HK-2 (cell line): Measurements from ENCODE around the gene NR2F6.
"Not testable (repeated sequence)": the region's sequence is repeated elsewhere in the genome, so short reads cannot be mapped to it uniquely, and the experiment has no call there.

Source experiments
- DNase-seq: peaks from one replicate; pipeline ENCODE4 v3.0.0-alpha.2; 2018; ENCODE audit not compliant: unreplicated experiment

The NR2F6 gene

GRCh38 chr19:17211547-17212446 is 33.9 kb downstream of the NR2F6 start:
- no peak for DNase-seq

GRCh38 chr19:17210296-17210695 is 35.4 kb downstream of the NR2F6 start:
- DNase-seq = no peak

DNA sequence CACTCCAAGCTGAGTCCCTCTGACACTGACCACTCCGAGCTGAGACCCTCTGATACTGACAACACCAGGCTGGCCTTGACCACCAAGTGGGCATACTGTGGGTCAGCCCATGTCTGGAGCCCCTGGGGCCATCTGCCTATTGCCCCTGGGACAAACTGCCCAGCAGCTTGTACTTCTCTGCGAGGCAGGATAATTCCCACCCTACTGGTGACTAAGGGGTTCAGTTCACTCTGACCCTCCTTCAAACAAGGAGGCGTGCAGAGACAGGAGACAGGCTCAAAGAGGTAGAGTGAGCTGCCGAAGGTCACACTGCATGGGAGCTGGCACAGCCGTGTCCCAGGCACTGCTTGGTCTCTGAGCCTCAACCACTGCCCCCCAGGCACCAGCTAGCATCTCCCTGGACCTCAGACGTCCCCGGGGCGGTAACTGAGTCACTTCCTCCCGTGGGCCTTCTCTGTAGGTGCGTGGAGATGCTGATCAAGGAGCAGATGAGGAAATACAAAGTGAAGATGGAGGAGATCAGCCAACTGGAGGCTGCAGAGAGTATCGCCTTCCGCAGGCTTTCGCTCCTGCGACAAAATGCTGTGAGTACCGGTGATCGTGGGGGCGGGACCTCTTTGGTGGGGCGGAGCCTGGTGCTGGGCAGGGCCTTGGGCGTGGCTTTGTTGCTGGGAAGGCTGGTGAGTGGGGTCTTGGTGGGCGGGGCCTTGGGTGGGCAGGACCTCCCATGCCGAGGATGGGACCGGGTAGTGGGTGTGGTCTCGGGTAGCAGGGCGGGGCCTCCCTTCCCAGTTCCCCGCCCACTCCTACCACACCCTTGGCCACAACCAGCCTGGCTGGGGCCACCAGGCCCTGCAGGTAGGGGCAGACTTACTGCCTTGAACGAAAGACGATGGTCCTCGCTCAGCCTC is 36.3 kb downstream of the NR2F6 start:
- DNase-seq = peak; percentile 24

- no peak for DNase-seq
These were observed 38.8 kb downstream of the NR2F6 start for GRCh38 chr19:17206736-17207581.

DNA sequence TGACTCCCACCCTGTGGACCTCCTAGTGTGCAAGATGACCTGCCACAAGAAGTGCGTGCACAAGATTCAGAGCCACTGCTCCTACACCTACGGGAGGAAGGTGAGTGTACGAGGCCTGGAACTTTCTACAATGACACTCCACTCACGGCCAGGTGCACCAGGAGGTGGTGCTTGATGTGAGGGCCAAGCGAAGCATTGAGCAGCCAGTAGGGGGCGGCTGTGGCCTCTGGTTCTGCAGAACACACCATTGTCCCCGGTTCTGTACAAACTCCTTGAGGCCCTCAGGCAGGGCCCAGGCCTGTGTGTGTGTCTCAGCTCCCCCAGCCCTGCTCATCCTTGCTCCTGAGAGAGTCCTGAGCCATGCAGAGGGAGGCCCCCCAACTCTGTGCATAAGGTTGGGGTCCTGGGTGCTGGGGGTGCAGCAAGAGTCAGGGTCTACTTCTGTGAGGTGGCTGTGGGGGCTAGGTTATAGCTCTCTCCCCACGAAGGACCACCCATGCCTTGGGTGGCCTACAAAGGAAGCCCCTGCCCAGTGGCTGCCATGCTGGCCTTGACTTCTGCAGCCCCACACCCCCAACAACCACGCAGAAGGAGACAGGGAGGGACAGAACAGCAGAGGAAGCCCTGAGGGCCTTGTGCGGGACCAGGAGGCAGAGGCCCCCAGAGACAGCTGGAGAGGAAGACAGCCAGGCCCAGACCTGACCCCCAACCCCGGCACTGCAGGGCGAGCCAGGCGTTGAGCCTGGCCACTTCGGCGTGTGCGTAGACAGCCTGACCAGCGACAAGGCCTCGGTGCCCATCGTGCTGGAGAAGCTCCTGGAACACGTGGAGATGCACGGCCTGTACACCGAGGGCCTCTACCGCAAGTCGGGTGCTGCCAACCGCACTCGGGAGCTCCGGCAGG is 40.2 kb downstream of the NR2F6 start:
- peak; percentile 49 for DNase-seq

DNA sequence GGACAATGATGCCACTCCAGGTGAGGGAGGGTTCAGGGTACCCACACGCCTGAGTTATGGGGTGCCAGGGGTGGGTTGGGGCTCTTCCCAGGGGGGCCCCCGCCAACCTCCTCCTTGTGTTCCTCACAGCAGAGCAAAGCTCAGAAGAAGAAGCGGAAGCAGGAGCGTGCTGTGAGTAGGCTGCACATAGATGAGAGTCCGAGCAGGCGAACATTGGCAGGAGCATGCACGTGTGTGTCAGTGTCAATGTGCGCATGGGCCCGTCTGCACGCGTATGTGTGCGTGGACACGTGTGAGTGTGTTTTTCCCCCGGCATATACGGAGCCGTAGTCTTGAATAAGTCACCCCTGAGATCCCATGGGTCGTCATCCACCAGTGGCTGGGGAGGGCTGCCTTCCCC is 43.0 kb downstream of the NR2F6 start:
- no peak for DNase-seq

- no peak for DNase-seq
These were observed 43.5 kb downstream of the NR2F6 start for GRCh38 chr19:17202249-17202648.

GRCh38 chr19:17200408-17201079 is 45.2 kb downstream of the NR2F6 start:
- DNase-seq = no peak

- DNase-seq = no peak
These were observed 48.1 kb downstream of the NR2F6 start for GRCh38 chr19:17197666-17198065.

- no peak for DNase-seq
These were observed 49.1 kb downstream of the NR2F6 start for GRCh38 chr19:17196610-17197009.

DNA sequence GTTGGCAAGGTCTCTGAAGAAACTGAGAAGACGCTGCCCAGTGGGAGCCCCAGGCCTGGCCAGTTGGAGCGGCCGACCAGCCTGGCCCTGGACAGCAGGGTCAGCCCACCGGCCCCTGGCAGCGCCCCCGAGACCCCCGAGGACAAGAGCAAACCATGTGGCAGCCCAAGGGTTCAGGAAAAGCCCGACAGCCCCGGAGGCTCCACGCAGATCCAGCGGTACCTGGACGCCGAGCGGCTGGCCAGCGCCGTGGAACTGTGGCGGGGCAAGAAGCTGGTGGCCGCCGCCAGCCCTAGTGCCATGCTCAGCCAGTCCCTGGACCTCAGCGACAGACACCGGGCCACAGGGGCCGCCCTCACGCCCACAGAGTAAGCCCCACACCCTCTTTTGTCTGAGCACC is 50.6 kb downstream of the NR2F6 start:
- no peak for DNase-seq

DNA sequence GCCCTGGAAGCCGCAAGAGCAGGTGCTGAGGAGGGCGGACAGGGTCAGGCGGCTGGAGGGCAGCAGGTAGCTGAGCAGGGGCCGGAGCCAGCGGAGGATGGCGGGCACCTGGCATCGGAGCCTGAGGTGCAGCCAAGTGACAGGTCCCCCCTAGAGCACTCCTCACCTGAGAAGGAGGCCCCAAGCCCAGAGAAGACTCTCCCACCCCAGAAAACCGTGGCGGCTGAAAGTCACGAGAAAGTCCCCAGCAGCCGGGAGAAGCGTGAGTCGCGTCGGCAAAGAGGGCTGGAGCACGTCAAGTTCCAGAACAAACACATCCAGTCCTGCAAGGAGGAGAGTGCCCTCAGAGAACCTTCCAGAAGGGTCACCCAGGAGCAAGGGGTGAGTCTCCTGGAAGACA is 51.1 kb downstream of the NR2F6 start:
- DNase-seq = no peak

- no peak for DNase-seq
These were observed 53.0 kb downstream of the NR2F6 start for GRCh38 chr19:17192751-17193150.

DNA sequence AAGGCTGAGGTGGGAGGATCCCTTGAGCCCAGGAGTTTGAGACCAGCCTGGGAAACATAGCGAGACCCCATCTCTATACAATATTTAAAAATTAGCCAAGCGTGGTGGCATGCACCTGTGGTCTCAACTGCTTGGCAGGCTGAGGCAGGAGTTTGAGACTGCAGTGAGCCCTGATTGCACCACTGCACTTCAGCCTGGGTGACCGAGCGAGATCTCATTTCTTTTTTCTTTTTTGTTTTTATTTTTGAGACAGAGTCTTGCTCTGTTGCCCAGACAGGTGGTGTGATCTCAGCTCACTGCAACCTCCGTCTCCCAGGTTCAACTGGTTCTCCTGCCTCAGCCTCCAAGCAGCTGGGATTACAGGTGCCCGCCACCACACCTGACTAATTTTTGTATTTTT is 54.0 kb downstream of the NR2F6 start:
- DNase-seq = not testable (repeated sequence)

- no peak for DNase-seq
These were observed 60.1 kb downstream of the NR2F6 start for GRCh38 chr19:17185590-17185989.

DNA sequence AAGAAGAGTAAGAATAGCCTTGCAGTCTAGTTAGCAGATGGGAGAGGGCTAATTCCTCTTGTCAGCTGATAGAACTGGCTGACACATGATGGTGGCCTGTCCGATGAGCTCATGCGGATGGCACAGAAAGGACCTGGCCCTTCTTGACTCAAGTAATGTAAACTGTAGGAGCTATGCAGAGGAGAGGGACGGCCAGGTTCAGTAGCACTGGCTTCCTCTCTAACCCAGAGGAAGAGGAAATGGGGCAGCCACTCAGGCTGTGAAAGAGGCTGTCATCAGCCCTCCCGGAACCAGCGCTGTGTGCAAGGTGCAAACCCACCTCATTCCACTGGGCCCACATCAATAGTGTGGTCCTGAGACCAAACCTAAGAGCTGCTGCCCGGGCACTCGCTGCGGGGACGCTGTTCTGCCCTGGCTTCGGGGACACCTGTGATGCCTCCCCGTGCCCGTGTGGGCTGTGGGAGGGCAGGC is 61.3 kb downstream of the NR2F6 start:
- DNase-seq = no peak

- DNase-seq = no peak
These were observed 61.8 kb downstream of the NR2F6 start for GRCh38 chr19:17183858-17184321.

GRCh38 chr19:17183271-17183761 is 62.4 kb downstream of the NR2F6 start:
- DNase-seq = no peak
